GM18517 (cell line): ENCODE results near the gene BCAT1.
"Not testable (repeated sequence)": the region's sequence is repeated elsewhere in the genome, so short reads cannot be mapped to it uniquely, and the experiment has no call there.

Experiments
- ATAC-seq: cut with Tn5 transposase; IDR thresholded peaks from one replicate; pipeline ENCODE4 v1.9.1; 2021; ENCODE audit warnings: mild to moderate bottlenecking, moderate library complexity; ENCODE audit not compliant: unreplicated experiment

BCAT1 gene

DNA sequence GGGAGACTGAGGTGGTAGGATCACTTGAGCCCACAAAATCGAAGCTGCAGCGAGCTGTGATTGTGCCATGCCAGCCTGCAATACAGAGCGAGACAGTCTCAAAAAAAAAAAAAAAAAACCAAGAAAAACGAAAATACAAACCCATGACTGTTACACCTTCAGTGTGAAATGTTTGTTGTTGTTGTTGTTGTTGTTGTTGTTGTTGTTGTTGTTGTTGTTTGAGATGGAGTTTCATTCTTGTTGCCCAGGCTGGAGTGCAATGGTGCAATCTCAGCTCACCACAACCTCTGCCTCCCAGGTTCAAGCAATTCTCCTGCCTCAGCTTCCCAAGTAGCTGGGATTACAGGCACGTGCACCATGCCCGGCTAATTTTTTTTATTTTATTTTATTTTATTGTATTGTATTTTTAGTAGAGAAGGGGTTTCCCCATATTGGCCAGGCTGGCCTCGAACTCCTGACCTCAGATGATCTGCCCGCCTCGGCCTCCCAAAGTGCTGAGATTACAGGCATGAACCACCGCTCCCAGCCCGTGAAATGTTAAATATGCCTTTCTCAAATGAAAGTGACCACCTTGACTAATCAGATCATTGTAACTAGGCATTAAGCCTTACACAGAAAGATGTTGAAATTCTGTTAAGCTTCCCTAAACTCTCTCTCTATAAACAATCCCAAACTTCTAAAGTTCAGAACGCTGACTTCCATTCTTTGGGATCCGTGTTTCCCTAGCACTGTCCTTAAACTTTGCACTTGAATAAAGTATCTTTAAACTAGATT lies 20.2 kb downstream of the BCAT1 start:
- not testable (repeated sequence) for ATAC-seq

DNA sequence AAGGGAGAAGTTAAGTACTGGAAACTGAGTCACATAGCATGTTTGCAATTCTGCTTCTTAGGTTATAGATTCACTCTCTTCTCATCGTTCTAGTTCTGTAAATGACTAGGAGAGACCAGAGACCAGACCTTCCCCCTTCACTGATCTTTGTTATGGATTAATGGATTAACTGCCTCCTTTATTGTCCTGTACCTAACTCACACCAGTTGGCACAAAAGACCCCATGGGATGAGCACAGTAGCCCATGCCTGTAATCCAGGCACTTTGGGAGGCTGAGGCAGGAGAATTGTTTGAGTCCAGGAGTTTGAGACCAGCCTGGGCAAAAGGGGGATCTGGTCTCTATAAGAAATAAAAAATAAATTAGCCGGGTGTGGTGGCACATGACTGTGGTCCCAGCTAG lies 20.8 kb downstream of the BCAT1 start:
- no peak for ATAC-seq

DNA sequence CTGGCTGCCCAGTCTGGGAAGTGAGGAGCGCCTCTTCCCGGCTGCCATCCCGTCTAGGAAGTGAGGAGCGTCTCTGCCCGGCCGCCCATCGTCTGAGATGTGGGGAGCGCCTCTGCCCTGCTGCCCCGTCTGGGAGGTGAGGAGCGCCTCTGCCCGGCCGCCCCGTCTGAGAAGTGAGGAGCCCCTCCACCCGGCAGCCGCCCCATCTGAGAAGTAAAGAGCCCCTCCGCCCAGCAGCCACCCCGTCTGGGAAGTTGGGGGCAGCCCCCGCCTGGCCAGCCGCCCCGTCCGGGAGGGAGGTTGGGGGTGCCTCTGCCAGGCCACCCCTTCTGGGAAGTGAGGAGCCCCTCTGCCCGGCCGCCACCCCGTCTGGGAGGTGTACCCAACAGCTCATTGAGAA lies 22.8 kb downstream of the BCAT1 start:
- not testable (repeated sequence) for ATAC-seq

DNA sequence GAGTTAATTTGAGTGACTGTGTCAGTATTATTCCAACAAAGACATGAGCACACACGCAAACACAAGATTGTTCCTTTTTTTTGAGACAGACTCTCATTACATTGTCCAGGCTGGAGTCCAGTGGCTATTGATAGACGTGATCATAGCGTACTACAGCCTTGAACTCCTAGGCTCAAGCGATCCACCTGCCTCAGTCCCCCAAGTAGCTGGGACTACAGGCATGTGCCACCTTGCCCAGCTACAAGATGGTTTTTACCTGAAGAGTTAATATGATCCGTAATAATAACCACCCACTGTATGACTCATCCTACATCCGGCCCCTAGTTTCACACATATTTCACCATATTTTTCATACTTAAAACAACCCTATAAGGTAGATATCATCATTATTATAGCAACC lies 26.8 kb downstream of the BCAT1 start:
- peak; percentile 60 for ATAC-seq

DNA sequence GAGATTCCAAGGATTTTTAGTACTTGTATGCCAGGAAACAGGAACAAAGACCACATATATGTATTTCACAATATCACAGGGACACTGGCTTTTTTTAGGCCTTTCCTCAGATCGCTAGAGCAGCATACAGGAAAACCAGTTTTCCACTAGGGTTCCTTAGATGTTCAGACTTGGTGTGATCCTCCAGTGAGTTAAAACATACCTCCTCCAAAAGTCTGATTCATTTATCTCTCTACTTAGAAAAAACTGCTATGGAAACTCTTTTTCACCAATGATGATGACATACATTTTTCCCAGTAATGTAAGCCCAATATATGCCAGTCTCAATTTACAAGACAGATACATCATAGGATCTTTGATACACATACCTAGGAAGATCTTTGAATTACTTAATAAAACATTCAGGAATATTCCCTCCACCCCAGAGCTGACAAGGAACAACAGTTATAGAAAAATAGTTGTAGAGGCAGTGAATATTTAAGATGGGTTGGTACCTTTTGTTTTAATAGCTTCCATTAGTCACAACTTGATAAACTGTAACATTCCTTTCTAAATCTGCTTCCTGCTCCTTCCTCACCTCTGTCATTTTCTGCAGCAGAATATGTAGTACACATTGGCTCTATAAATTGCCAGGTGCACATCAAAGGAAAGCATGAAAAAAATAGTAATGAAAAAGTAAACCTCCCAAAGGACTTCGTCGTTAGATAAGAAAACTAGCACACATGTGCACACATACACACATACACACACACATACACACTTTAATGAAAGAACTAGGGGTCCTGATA lies 27.5 kb downstream of the BCAT1 start:
- ATAC-seq, result no peak

DNA sequence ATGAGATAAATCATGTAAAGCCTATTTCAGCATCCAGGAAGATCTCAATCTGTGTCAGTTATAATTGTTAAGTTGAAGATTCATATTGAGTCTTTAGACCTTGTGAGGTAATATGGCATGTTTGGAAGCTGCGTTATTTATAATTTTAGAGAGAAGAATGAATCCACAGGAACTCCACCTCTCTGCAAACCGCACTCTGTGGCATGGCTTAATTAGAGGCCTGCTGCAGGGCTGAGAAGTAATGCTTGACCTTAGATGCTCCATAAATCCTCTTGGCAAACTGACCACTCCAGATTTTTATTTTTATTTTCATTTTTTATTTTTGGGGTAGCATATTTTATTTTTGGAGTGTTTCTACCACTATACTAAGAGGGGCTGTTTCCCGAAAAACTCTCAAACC lies 28.8 kb downstream of the BCAT1 start:
- ATAC-seq, result no peak

DNA sequence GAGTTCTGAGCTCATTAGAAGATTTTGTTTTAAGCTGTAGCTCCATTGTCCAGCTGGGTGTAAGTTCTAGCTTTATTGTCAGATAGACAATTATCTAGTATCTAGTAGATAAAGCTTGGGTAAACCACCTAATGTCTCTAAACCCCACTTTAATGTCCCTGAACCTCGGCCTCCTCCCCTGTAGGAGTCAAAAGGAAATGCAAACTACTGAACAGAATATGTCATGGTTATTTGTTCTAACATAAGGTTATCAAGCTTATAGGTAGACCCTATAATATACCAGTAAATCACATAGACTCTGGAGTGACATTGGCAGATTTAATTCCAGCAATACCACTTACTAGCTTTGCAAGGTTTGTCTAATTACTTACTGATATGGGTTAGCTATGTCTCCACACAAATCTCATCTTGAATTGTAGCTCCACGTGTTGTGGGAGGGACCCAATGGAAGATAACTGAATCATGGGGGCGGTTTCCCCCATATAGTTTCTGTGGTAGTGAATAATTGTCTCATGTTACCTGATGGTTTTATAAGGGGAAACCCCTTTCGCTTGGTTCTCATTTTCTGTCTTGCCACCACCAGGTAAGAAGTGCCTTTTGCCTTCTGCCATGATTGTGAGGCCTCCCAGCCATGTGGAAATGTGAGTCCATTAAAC lies 29.4 kb downstream of the BCAT1 start:
- no peak for ATAC-seq

DNA sequence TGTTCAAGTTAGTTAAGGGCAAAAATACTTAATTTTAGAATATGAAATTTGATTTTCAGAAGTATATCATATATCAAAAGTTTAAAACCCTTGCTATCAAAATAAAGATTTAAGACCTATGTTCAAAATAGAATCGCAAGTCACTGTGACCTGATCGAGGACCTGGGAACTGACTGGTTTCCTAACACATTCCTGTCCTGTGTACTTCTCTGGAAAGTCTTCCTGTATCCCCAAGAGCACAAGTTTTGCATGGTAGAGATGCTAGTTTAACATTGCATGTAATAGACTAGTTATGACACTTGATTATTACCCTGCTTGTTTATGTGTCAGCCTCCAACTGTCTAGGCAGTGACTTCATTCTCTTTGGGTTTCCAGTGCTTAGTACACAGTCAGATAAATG lies 30.3 kb downstream of the BCAT1 start:
- ATAC-seq, result no peak

DNA sequence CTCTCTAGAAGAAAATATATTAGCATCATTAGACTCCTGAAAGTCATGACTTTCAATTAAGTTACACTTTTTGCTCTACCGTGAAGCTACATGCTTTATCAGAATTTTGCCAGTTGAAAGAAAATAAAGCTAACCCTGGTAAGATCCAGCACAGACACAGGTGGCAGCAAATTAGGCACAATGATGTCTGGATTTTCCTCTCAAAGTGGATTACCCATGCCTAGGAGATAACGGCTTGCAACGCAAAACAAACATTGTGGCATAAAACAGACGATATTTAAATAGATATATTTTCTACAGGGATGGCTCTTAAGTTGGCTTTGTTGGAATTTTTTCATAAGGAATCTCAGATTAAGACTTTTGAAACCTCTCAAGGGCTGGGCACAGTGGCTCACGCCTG lies 33.4 kb downstream of the BCAT1 start:
- ATAC-seq, result no peak

DNA sequence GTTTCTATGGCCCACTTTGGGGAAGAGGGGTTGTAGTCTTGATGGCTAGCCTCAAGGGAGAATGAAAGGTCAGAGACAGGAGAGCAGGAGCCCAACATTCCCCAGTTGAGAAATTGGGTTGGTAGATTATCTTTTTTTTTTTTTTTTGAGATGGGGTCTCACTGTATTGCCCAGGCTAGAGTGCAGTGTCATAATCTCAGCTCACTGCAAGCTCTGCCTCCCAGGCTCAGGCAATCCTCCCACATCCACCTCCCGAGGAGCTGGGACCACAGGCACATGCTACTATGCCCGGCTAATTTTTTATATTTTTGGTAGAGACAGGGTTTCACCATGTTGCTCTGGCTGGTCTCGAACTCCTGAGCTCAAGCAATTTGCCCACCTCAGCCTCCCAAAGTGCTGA lies 34.9 kb downstream of the BCAT1 start:
- ATAC-seq, result no peak

DNA sequence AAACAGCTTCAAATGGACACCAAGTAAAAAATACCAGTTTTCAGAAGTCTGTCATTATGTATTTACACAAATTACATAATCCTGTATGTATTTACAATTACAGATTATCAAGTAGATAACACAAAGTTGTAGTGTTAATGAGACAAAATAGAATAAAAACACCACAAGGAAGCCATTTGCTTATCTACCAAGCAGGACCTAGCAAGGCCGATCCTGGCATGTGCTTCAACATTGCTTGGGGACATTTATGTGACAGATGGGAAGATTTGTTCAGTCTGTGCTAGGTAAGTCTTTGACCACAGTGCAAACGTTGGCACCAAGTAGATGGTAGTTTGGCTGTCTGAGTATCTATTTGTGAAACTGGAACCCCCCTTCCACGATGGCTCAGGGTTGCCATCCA lies 35.8 kb downstream of the BCAT1 start:
- no peak for ATAC-seq

DNA sequence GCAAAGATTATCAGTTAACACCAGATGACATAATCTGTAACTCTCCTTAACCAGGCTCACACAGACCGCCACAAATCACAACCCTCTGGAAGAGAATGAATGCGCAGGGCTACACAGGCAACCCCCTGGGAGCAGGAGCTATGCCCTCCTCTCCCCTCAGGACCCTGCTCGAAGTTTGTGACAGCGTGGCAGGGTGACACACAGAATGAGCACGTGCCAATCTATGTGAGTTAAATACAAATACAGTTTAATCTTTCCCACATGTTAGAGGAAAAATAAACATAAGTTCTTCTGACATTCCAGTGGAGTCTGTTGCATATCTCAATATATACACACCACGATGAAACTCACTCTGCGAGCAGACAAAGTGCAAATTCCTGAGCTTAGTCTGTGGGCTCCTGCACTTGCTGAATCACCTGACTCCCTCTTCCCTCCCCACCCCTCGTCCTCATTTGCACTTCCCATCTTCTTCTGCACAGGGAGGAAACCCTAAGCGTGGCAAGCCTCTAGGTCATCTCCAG lies 37.6 kb downstream of the BCAT1 start:
- ATAC-seq, result no peak

DNA sequence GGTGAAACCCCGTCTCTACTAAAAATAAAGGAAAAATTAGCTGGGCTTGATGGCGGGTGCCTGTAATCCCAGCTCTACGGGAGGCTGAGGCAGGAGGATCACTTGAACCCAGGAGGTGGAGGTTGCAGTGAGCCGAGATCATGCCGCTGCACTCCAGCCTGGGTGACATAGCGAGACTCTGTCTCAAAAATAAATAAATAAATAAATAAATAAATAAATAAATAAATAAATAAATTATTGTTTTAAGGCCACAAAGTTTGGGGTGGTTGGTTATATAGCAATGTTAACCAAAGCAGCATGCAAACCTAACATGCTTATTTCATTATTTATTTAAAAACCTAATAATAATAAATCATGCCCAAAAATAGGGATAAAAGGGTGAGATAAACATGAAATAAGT lies 38.7 kb downstream of the BCAT1 start:
- not testable (repeated sequence) for ATAC-seq

DNA sequence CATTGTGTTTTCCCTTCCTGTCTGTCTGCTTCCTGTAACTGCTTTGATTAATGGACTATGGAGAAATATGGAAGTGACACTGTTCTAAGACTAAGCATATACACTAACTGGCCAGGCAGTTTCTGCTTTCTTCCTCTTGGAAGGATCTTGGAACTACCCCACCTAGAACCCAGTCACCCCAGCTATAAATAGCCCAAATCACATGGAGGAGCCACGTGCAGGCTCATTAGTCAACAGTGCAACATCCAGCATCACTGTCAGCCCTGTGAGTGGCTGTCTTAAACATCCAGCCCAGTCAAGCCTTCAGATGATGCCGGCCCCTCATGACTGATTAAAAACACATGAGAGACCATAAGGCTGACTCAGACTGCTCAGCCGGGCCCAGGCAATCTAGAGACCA lies 39.2 kb downstream of the BCAT1 start:
- ATAC-seq, result no peak

DNA sequence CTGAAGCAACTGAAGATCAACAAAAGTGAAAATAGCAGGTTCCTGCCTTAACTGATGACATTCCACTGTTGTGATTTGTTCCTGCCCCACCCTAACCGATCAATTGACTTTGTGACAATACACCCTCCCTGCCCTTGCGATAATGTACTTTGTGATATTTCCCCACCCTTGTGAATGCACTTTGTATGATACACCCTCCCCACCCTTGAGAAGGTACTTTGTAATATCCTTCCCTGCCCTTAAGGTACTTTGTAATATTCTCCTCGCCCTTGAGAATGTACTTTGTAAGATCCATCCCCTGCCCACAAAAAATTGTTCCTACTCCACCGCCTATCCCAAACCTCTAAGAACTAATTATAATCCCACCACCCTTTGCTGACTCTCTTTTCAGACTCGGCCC lies 41.4 kb downstream of the BCAT1 start:
- ATAC-seq, result no peak

DNA sequence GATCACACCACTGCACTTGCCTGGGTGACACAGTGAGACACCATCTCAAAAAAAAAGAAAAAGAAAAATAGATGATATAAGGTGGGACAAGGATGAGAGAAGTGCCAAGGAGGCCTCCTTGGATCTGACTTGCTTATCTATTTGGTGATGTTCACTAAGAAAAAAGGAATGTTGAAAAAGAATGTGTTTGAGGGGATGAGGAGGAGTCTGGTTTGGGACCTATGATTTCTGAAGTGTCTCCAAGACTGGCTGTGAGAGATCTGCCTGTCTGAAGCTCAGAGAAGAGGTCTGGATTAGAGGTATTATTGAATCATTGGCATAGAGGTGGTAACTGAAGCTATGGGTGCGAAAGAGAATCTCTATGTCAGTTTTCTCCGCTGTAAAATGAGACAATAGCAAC lies 42.8 kb downstream of the BCAT1 start:
- no peak for ATAC-seq

DNA sequence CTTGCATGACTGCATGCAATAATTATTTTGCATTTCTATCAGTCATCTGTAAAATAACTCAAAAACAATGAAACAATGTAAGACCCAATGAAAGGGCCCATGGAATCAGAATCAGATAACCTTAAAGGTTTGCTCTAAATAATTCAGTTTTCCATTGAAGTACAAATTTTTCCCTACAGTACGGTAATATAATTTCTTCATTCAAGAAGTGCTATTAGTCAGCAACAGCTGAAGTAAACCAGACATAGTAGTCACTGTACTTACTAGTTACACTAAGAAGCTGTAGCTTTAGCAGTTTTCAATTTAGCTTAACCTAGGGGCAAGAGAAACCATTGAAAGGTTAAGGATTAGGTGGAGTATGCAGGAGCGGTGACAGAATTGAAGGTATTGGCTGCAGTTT lies 43.5 kb downstream of the BCAT1 start:
- no peak for ATAC-seq

DNA sequence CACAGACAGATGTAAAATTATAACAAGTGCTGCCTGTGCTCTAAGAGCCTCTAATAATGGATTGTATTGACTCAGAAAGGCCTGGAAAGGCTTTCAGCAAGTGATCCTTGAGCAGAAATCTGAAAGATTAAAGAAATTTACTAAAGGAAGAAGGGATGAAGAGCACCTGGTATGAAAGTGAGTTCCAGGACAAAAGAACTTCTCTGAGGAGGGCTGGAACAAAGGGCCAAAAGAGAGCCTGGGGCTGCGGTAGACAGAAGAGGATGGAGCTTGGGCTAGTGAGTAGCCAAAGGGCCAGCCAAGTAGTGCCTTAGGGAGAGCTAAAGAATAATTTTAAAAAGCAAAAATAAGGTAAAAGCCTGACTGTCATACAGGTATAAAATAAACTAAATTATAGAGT lies 44.0 kb downstream of the BCAT1 start:
- ATAC-seq, result no peak

DNA sequence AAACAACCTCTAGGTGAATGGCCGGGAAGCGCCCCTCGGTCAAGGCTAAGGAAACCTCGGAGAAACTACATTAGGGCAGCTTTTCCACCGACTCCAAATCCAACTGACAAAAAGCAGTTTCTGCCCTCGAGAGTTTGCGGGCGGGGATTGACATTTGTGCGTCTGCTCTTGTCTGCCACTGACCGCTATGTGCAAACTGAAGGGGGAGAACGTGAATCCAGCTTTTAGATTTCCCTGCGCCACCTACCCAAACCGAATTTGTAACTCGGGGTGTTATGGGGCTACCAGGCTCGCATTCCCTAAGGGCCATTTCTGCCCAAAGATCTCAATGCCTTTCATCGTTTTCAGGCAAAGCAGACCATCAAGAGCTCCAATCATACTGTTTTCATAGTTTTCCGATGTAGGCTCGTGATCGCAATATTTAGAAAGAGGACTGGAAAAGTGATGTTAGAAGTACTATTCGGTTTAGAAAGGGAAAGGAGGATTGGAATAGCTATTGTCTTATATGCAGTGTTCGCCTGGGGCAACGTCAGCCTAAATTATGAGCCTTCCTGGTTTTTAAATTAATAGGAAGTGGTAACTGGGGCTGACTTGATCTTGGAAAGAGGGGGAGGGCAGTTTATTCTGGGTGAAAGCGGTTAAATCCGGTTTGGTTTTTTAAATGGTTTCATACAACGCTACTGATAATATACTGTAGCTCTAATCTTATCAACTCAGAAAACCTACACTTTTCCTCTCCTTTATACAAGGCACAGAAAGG lies 45.4 kb downstream of the BCAT1 start:
- no peak for ATAC-seq

DNA sequence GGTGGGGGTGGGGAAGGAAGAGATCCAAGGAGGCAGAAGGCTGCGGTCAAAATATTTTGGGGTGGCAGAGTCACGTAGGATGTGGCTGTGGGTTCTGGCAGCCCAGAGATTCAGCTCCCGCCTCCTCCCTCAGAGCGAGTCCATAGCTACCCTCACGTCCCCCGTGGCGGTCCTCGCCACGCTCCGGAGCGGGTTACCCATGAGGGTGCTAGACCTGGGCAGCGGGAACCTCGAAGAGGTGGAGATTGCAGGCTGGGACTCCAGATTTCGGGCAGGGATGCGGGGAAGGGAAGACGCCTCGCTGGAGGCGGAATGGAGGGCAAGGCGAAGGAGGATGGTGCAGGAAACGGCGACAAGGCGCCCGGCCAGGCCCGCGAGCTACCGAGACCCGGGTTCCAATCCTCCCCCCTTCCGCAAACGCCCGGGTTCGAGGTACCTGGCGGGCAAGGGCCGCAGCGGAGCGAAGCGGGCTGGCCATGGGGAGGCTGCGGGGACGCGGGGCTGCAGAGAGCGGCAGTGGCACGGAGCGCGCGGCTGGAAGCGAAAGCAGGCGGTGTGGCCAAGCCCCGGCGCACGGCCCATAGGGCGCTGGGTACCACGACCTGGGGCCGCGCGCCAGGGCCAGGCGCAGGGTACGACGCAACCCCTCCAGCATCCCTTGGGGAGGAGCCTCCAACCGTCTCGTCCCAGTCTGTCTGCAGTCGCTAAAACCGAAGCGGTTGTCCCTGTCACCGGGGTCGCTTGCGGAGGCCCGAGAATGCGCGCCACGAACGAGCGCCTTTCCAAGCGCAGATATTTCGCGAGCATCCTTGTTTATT lies 46.2 kb downstream of the BCAT1 start:
- no peak for ATAC-seq
